Measurements from ENCODE around the gene UBE2L3.
"Not testable (repeated sequence)": the region's sequence is repeated elsewhere in the genome, so short reads cannot be mapped to it uniquely, and the experiment has no call there.

The UBE2L3 gene

DNA sequence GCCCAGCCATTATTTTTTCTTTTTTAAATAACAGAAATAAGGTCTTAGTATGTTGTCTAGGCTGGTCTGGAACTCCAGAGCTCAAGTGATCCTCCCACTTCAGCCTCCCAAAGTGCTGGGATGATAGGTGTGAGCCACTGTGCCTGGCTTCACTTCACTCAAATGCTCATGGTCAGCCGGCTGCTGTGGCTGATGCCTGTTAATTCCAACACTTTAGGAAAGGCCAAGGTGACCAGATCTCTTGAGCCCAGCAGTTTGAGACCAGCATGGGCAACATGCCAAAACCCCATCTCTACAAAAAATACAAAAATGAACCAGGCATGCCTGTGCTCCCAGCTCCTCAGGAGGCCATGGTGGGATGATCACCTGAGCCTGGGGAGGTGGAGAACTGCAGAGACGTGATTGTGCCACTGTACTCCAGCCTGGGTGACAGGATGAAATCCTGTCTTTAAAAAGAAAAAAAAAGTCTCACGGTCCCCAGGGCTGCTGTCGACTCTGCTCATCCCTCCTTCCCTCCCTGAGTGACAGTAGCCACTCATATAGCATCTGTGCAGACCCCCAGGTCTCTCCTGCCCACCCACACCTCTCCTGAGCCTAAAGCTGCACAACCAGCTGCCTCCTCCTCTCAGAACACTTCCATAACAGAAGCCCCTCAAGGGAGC, 58.7 kb downstream of the UBE2L3 start:
- DNase-seq: no peak

DNA sequence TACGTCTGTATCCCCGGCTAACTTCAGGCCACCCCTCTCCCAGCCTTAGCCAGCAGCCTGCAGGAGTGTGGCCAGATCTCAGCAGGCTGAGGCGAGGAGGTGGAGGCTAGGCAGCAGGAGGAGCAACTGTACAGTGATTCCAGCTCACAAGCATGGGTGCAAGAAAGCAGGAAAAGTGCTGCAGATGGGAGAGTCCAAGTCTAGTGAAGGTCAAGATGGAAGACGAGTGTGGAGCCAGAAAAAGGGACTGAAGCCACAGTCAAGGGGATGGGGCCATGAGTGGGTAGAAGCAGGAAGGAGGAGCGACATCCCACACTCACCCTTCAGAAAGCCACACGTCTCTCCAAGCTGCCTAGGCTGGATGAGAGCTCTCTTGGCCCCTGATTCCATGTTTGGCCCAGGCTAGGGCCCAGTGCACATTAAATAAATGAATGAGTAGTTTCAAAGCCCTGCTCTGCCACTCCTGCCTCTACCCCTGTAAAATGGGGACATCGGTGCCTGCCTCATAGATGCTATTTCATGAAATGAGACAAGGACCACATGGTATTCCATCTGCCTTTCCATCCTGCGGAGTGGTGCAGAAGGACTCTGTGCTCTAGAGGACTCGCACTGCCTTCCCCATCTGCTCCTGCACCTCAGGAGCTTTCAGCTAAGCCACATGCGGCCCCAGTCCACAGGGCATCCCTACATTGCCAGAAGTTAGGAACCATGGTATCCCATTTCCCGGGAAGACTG, 59.4 kb downstream of the UBE2L3 start:
- DNase-seq: no peak

DNA sequence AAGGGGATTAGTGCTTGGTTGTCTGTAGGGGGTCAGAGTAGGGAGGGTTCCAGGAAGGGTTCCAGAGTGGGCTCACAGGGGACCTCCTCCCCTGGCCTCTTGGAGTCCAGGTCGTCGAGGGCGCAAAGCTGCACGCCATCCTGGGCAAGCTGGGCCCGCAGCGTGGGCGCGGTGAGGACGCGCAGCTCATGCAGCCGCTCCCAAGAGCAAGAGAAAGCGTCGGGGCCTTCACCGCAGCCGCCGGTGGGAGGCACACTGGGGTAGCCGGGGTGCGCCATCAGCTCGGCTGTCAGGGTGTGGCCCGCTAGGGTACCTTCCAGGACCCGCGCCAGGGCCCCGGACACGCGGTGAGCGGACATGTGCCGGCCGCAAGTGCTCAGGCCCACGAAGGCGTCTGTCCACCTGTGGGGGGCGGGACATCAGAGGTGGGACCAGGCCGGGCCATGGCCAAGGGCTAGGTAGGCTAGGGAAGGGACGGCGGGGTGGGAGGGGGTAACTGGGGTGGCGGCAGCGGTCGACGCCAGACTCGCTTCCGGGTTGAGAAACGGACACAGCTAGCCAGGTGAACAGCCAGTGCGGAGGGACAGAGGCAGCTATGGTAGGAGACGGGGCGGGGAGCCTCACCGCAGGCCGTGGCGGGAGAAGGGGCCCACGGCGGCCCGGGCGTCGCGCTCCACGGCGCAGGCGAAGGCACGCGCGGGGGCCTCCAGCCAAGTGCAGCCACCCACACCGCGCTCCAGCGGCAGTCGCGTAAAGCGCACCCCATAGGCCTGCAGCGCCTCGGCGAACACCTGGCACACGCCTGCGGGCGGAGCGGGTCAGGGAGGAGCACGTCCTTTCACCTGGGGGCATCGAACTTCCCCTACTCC, 61.1 kb downstream of the UBE2L3 start:
- no peak for DNase-seq

DNA sequence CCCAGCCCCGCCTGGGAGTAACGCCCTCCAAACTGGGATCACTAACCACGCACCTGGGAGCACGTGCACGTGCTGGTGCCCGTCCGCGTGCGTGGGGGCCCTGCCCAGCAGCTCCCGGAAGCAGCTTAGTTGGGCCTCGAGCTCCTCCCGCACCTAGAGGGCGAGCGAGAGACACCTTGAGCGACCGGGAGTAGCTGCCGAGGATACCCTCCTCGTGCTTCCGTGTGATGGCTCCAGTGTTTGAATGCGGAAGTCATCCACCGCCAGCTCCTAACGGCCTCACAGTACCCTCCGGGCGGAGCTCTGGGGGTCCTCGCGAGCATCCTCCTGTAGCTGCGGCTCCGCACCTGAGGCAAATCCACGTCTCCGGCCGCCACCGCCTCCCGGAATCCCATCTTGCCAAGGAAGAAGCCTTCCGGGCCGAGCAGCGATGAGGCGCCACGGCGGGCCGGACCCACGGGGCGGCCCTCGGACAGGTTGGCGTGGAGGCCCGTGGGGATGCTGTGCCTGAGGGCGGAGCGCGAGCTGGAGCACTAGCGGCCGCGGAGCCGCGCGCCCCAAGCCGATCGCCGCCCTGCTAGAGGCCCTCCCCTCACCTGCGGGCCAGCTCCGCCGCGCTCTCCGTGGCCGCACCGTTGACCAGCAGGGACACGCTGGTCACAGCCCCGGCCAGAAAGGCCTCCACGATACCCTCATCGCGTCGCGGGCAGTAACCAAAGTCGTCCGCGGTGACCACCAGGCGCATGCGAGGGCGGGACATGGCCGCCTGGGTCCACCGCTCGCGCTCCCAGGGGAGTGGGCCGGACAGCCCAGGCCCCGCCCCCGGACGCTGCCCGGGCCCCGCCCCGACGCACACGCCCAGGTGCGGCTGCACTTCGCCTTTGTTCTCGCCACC, 62.0 kb downstream of the UBE2L3 start, which contains the start of gene YDJC:
TSS of gene YDJC (minus strand) at position 768 of the 895 bp plus-strand sequence. CDS start at position 760, 8 bp downstream.
- peak; percentile 88 for DNase-seq

DNA sequence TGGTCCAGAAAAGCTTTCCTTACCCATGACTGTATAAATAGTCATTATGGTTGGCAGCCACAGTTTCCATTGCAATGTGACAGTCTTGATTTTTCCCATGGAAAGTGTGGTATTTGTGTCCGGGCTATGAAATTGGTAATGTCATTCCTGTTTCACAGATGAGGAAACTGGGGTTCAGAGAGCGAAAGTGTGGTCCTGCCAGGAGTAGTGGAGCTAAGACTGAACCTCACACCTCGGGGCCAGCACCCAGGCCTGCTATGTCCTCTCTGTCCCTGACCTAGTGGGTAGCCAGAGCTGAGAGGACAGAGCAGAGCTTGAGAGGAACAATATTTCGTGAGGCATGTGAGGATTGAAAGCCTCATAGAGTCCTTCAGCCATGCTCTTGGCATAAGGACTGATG, 63.5 kb downstream of the UBE2L3 start:
- no peak for DNase-seq

DNA sequence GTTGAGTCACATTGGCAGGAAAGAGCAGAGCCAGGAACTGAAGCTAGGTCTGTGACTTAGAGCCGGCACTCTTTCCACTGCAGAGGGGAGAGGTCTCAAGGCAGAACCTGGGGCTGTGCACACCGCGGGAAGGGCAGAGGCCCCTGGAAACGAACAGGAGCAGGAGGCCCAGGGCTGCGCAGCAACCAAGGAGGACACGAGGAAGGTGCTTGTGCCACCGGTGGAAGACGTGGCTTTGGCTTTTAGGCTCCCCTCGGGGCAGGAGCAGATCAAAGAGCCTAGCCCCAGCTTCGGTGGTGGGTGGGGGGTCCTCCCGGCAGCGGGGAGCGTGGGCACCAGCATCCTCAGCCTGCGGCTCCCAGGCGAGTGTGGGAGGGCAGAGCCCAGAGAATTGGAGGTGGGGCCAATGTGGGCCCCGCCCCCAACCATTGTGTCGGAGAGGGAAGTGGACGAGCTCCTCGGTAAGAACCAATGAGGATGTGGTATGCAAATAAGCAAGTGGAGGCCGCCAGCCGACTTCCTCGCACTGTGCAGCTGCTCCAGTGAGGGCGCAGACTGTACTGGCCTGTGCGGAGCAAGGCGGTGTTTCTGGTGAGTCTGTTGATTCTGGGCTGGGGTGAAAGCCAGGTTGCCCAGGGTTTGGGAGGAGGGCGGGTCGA, 64.9 kb downstream of the UBE2L3 start, which contains the start of gene CCDC116:
TSS of gene CCDC116 (plus strand) at position 524 of the 659 bp plus-strand sequence. CDS start 422 bp downstream, outside the sequence.
- DNase-seq: no peak

DNA sequence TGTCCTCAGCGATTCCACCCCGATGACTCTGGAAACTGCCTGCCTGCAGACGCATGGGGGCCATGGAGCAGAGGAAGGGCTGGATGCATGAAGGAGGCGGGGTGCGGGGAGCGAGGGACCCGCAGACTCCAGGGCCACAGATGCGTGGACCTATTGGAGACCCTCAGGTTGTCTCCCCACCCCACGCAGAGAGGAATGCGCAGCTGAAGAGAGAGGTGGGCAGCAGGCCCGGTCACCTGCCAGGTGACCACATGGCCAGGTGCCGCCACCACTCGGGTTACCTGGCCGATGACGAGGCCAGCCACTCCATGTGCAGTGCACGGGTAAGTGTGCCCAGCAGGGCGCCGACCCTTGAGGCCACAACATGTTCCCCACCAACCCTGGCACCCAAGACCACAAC, 65.4 kb downstream of the UBE2L3 start:
- no peak for DNase-seq

DNA sequence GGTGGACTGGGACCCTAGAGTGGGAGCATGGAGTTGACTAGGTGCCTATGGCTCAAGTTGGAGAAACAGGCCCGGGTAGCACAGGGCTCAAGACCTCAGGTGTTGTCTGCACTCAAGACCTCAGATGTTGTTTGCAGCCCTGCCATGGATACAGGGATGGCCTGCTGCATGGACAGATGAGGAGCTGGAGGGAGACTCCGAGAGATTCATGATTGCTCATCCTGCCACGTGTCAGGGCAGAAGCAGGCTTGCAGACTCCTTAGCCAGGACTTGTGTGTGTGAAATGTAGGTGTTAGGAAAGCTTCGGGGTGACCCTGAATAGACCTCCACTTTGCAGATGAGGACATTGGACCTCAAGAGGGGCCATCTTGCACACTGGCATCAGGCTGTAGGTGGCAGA, 66.0 kb downstream of the UBE2L3 start:
- DNase-seq: no peak

DNA sequence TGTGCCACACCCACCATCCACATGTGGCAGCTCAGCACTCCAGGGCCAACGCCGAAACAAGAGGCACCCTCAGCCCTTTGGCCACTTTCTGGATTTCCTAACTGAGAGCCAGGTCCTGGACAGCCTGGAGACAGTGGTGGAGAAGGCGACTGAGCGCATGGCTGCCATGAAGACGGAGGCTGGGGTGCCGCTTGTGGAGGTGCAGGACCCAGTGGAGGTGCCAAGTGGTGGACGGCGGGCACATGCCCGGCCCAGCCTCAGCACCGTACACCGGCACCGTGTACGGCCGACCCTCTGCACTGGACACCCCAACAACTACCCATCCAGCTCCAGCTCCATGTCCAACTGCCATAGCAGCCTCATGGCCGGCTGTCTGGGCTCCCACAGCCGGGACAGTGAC, 66.6 kb downstream of the UBE2L3 start:
- DNase-seq: no peak

DNA sequence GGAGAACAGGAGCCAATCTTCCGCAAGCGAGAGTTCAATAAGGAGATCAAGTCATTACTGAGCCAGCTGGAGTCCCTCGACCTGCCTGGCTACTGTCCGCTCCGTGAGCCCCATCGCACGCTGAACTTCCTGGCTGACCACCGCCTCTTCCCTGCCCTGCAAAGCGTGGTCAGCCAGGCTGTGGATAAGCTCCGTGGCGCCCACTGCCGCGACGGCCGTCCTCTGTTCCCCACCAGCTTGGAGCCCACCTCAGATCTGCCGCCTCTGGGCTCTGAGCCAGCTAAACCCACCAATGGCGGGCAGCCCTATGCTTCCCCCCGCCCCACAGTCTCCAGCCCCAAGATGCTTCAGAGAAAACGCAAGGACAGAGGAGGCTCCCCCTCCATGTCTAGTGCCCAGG, 67.3 kb downstream of the UBE2L3 start:
- no peak for DNase-seq

DNA sequence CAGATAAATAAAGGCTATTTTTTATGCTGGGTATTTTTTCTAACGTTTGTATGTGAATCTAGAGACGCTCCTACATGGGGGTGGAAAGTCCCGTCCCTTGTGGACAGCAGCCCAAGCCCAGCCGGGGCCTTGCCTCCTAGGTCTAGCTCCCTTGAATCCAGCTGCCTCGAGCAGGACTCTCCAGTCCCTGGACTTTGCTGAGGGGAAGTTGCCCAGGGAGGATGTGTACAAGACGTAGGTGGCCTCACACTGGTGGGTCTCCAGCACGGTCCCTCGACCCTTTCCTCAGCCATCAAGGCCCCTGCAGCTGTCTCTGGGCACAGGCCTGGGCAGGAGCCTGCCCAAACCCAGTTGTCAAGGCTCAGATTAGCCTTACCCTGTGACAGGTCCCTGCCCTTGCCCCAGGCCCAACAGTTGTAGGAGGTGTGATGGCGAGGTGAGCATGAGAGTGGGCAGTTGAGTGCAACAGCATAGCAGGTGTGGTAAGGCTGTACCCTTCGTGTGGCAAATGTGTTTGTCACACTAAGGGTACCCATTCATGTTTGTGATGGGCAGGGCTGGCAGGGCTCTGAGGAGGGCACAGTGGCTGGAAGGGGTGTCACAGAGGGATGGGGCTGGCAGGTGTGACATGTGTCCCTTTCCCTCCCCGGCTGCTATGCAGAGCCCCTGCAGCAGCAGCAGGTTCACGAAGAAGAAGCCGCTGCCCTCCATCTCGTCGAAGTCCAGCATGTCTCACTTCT, 68.4 kb downstream of the UBE2L3 start:
- DNase-seq: no peak

DNA sequence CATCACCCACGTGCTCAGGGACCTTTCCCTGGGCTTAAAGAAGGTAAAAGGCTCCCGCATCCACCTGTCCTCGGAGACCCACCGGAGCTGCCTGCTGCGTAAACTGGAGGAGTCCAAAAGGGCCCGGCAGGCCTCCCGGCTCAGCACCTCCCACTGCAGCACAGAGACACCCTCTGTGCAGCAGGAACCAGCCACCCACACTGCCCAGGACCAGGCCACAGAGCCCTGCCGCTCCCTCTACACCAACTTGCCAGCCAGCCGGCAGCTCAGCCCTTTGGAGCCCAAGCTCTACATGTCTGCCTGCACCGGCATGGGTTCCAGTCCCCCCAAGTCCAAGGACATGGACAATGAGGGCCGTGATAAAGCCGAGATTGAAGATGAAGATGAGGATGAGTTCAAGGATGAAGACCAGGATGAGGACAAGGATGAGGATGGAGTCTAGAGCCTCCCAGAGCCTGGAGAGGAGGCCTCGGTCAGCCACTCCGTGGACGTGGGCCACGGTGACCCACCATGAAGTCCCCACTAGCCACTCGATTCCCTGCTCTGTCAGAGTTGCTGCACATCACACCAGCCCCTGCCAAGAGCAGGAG, 69.2 kb downstream of the UBE2L3 start:
- DNase-seq: no peak

DNA sequence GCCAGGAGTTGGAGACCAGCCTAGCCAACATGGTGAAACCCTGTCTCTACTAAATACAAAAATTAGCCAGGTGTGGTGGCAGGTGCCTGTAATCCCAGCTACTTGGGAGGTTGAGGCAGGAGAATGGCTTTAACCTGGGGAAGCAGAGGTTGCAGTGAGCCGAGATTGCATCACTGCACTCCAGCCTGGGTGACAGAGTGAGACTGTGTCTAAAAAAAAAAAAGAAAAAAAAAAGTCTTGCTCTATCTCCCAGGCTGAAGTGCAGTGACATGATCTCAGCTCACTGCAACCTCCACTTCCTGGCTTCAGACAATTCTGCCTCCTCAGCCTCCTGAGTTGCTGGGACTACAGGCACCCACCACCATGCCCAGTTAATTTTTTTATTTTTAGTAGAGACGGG, 69.9 kb downstream of the UBE2L3 start:
- DNase-seq: not testable (repeated sequence)

DNA sequence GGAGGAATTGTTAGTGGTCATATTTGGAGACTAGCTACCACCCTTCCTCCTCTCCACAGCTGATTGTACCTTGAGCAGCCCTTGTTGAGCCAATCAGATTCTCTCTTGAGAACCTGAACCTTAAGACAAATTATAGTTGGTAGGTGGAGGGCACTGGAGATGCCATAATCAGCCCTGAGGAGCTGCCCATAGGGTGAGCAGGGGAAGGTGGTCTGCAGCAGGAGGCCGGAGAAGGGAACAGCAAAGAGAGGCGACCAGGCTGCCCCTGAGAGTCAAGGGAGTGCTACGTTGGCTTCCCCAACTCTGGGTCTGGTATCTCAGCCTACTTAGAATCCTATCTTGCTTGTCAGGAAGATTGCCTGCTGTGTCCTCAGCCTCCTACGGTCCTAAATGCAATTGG, 71.8 kb downstream of the UBE2L3 start:
- no peak for DNase-seq

DNA sequence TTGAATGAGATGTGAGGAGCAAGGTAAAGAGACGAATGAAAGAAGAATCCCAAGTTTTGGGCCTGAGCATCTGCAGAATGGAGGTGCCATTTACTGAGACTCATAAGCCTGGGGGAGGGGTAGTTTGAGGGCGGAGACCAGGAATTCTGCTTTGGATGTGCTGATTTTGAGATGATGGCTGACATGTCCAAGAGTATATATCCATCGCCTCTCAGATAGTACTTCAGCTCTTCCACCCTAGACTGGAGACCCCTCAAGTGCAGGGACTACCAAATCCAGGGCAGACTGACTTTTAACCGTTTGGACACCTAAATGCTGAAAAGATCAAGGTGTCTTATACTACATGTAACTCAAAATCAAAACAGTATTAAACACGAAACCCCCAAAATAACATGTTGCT, 73.3 kb downstream of the UBE2L3 start:
- no peak for DNase-seq

DNA sequence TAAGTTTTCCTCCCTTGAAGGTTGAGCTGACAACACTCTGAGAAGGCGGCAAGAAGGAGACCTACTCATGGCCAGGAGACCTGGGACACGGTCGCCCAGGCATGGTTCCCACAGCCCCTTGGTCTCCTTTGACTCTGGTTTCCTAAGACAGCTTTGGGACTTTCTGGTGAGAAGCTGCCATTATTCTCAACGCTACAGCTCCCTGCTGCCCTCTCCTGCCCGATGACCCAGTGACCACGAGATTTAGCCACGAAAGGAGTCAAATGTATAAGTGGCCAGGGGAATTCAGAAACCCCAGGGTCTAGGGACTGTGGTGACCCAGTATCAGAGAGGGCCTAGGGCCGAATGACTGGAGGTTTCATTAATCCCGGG, 73.9 kb downstream of the UBE2L3 start:
- no peak for DNase-seq

DNA sequence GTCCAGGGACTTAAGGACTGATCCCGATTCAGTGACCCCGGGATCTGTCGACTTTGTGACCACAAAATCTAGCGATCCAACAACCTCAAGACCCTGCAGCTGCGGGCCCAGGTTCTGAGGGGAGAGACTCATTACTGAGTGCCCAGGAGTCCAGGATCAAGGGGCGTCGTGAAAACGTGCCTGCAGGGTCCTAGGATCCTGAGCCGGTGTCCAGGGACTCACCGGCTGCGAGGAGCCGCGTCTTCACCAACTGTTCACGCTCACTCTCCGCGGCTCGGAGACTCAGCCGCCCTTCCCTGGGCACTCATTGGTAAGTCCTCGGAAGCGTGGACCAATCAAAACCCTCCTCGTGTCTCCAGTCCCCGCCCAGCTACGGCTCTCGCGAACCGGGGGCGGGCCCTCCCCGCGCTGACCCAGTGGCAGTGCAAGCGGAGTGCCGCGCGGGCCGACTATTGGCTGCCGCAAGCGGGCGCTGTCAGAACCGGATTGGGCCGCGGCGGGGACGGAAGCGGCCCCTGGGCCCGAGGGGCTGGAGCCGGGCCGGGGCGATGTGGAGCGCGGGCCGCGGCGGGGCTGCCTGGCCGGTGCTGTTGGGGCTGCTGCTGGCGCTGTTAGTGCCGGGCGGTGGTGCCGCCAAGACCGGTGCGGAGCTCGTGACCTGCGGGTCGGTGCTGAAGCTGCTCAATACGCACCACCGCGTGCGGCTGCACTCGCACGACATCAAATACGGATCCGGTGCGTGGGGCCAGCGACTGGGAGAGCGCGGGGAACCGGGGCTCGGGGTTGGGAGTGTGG, 74.5 kb downstream of the UBE2L3 start, which contains the start of gene SDF2L1:
TSS of gene SDF2L1 (plus strand) at position 514 of the 795 bp plus-strand sequence. CDS start at position 549, 35 bp downstream.
- DNase-seq: peak; percentile 97

DNA sequence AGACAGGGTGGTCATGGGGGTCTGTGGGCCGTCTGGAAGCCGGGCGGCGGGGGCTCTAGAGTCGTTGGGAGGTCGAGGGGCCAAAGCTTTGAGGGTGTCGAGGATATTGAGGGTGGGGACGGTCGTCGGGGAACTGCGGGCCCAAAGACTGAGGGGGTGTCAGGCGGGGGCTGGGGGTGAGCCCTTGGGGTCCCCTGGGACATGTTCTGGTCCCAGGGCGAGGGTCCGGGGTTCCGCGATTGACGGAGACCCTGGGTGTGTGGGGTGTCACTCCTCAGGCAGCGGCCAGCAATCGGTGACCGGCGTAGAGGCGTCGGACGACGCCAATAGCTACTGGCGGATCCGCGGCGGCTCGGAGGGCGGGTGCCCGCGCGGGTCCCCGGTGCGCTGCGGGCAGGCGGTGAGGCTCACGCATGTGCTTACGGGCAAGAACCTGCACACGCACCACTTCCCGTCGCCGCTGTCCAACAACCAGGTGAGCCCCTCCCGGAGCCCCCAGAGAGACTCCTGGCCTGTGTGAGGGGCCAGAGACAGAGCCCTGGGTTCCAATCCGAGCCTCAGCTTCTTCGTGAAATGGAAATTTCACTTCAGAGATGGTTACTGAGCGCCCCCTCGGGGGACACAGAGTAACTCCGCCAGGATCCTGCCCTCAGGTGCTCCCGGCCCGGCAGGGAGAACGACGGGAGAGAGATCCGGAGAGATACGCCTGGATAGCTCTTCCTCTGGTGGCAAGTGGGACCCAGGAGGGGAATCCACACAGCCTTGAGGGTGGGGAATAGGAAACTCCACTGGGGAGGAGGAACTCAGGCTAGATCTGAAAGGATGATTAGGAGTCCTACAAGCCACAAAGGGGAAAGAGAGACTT, 75.3 kb downstream of the UBE2L3 start:
- DNase-seq: peak; percentile 70

Measured in right kidney (tissue), 1 donor.